Sigmoid colon (tissue), 4 donors: ENCODE data around the gene HNRNPU.

Source experiments
- EP300 ChIP-seq, 4 donors: sonication (generic); formaldehyde crosslinking; IDR thresholded peaks; one replicate each; pipeline ENCODE4 v1.6.1; 2017; ENCODE audit warnings: antibody characterized with exemption in 4 of 4
- POLR2A ChIP-seq, 2 donors: fragments of 450-650 bp; IDR thresholded peaks; one replicate each; pipeline ENCODE4 v1.6.1; 2016; ENCODE audit warnings: antibody characterized with exemption in 2 of 2, mild to moderate bottlenecking in 2 of 2, moderate library complexity in 2 of 2
- POLR2AphosphoS5 ChIP-seq, 4 donors: sonication (generic); formaldehyde crosslinking; IDR thresholded peaks; one replicate each; pipeline ENCODE4 v1.6.1; 2017; ENCODE audit warnings: antibody characterized with exemption in 4 of 4
- TF ChIP-seq, protein P1 (sequence below), 4 experiments: fragments of 450-650 bp in 3 of 4; fragments of 200-600 bp in 1 of 4; IDR thresholded peaks; one replicate each; pipeline ENCODE4 v1.5.1; 2016 to 2019; ENCODE audit warnings: antibody characterized with exemption in 4 of 4, mild to moderate bottlenecking in 3 of 4, moderate library complexity in 2 of 4

DNA sequence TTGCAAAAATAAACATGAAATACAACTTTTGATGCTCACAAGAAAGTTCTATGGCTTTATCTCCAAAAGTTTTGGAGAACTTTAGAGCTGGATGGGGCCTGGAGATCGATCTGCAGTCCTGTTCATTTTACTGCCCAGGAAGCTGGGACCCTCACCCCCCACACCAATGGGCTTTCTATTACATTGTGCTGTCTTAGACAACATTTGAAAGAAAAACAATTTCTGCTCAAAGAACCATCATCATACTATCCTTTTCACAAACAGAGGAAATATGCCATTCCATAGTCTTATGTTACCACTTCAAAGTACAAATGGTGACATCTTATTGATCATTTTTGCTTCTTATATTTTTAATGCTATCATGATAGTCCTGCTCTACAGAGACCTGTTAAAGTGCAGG is 2.0 kb upstream of the HNRNPU start:
- TF ChIP-seq, protein P1, sequence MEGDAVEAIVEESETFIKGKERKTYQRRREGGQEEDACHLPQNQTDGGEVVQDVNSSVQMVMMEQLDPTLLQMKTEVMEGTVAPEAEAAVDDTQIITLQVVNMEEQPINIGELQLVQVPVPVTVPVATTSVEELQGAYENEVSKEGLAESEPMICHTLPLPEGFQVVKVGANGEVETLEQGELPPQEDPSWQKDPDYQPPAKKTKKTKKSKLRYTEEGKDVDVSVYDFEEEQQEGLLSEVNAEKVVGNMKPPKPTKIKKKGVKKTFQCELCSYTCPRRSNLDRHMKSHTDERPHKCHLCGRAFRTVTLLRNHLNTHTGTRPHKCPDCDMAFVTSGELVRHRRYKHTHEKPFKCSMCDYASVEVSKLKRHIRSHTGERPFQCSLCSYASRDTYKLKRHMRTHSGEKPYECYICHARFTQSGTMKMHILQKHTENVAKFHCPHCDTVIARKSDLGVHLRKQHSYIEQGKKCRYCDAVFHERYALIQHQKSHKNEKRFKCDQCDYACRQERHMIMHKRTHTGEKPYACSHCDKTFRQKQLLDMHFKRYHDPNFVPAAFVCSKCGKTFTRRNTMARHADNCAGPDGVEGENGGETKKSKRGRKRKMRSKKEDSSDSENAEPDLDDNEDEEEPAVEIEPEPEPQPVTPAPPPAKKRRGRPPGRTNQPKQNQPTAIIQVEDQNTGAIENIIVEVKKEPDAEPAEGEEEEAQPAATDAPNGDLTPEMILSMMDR (IDR thresholded peaks at IDR 0.05) = no peak
- TF ChIP-seq POLR2A (IDR thresholded peaks at IDR 0.05) (no peak), EP300 (IDR thresholded peaks at IDR 0.05) (no peak), POLR2AphosphoS5 (IDR thresholded peaks at IDR 0.05) (no peak)
